PFSK-1 (cell line): ENCODE results near the gene NPR1.

Source experiments
- FOXP2 ChIP-seq: optimal IDR thresholded peaks from 2 replicates; pipeline ENCODE3; 2011; ENCODE audit warnings: borderline replicate concordance, control low read depth, inconsistent platforms; ENCODE audit not compliant: insufficient read depth; ENCODE audit errors: extremely low read length, extremely low read depth
- POLR2AphosphoS5 ChIP-seq: IDR thresholded peaks from 2 replicates; pipeline ENCODE4 v1.6.1; 2012; ENCODE audit warnings: low read depth, mild to moderate bottlenecking, control low read depth, low read length, moderate library complexity
- TAF1 ChIP-seq: IDR thresholded peaks from 2 replicates; pipeline ENCODE4 v1.6.1; 2012; ENCODE audit warnings: low read length, control low read depth, borderline replicate concordance; ENCODE audit not compliant: insufficient read depth
- TF ChIP-seq, protein P1 (sequence below), 2 experiments: IDR thresholded peaks; 2 replicates each; pipeline versions ENCODE4 v1.6.1 to v1.8.0; 2011 to 2012; ENCODE audit warnings: low read depth in 2 of 2, low read length in 2 of 2, control low read depth in 1 of 2, inconsistent platforms in 1 of 2, mild to moderate bottlenecking in 1 of 2, moderate library complexity in 1 of 2; ENCODE audit not compliant: insufficient read depth in 1 of 2

DNA sequence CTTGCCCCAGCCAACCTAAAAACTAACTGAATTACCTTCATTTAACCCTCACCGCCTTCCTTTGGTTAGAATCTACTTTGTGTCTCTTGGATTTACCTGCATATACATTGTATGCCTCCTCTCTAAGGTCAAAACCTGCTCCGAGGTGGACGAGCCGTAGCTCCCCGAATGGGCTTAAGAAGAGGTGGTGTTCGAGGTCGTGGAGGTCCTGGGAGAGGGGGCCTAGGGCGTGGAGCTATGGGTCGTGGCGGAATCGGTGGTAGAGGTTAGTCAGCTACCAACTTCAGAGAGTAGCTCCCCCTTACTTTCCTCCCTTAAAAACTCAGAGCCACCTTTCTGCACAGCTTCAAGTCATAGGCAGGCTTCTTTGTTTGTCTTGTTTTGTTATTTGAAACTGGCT is 35.4 kb upstream of the NPR1 start:
- TF ChIP-seq, protein P1, sequence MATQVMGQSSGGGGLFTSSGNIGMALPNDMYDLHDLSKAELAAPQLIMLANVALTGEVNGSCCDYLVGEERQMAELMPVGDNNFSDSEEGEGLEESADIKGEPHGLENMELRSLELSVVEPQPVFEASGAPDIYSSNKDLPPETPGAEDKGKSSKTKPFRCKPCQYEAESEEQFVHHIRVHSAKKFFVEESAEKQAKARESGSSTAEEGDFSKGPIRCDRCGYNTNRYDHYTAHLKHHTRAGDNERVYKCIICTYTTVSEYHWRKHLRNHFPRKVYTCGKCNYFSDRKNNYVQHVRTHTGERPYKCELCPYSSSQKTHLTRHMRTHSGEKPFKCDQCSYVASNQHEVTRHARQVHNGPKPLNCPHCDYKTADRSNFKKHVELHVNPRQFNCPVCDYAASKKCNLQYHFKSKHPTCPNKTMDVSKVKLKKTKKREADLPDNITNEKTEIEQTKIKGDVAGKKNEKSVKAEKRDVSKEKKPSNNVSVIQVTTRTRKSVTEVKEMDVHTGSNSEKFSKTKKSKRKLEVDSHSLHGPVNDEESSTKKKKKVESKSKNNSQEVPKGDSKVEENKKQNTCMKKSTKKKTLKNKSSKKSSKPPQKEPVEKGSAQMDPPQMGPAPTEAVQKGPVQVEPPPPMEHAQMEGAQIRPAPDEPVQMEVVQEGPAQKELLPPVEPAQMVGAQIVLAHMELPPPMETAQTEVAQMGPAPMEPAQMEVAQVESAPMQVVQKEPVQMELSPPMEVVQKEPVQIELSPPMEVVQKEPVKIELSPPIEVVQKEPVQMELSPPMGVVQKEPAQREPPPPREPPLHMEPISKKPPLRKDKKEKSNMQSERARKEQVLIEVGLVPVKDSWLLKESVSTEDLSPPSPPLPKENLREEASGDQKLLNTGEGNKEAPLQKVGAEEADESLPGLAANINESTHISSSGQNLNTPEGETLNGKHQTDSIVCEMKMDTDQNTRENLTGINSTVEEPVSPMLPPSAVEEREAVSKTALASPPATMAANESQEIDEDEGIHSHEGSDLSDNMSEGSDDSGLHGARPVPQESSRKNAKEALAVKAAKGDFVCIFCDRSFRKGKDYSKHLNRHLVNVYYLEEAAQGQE (IDR thresholded peaks at IDR 0.05; ENCODE audit: insufficient read depth in 1 of 2, low read depth in 2 of 2, low read length in 2 of 2), result no peak
- no peak for TF ChIP-seq TAF1
- no peak for TF ChIP-seq FOXP2
- TF ChIP-seq POLR2AphosphoS5, result no peak
